Measurements from ENCODE around the gene THRA. TPM values are rescaled to one million over a fixed set of nuclear protein-coding genes. Genes with fewer than 3 reads are reported as not detected.

THRA gene
- total RNA-seq, 1 experiment from 2014 or later = 29.3 TPM

DNA sequence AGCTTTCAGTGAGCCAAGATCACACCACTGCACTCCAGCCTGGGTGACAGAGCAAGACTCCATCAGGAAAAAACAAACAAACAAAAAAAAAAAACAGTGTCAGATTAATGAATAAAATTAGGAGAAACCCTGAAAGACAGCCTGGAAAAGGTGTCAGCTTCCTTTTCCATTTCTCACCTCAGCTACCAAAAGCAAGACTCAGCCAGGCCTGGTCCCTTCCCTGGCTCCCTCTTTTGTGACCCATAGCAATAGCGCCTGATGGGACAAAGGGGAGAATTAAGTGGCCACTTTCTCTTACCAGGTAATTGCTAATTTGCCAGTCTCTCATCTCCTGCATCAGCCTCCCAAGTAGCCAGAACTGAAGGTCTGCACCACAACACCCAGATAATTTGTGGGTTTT is 3.9 kb upstream of the THRA start:
- Histone ChIP-seq H3K4me3 (ENCODE audit: low read depth, low read length) (no peak overlapping the region), H3K27me3 (replicated peaks; ENCODE audit: control insufficient read depth, insufficient read depth, low read length) (no peaks in the 10 kb centered on the region), H3K36me3 (ENCODE audit: control insufficient read depth, insufficient read depth, low read length) (no peaks in the 10 kb centered on the region), H3K4me1 (peaks cover 6% of the 10 kb centered on the region; the same call in 1 of the 2 replicates), H3K9me3 (no peaks in the 10 kb centered on the region)
- peaks cover 17% of the 10 kb centered on the region for H3K4me1 Mint-ChIP-seq (ENCODE audit: low read depth, unreplicated experiment)
- CTCF ChIA-PET = interaction anchor here (0.8 to 1.4 kb wide), 3 partner anchors 40 to 277 kb away, joined by 3 to 6 read pairs (median 6); no protein-coding TSS in a partner anchor
- H3K9me3 Mint-ChIP-seq (ENCODE audit: unreplicated experiment) = no peaks in the 10 kb centered on the region
- intact Hi-C loops (cut with micrococcal nuclease; ENCODE audit: unreplicated experiment) = no loop called here
- peaks cover 10% of the 10 kb centered on the region for H3K36me3 Mint-ChIP-seq (ENCODE audit: insufficient read depth, unreplicated experiment)
- H3K27me3 Mint-ChIP-seq (ENCODE audit: insufficient read depth, unreplicated experiment) = no peaks in the 10 kb centered on the region
- H3K4me3 Mint-ChIP-seq (ENCODE audit: unreplicated experiment) = no peak overlapping the region
- BruUV-seq (replicated peaks) = no TSS peak
- TF ChIP-seq, protein P1, sequence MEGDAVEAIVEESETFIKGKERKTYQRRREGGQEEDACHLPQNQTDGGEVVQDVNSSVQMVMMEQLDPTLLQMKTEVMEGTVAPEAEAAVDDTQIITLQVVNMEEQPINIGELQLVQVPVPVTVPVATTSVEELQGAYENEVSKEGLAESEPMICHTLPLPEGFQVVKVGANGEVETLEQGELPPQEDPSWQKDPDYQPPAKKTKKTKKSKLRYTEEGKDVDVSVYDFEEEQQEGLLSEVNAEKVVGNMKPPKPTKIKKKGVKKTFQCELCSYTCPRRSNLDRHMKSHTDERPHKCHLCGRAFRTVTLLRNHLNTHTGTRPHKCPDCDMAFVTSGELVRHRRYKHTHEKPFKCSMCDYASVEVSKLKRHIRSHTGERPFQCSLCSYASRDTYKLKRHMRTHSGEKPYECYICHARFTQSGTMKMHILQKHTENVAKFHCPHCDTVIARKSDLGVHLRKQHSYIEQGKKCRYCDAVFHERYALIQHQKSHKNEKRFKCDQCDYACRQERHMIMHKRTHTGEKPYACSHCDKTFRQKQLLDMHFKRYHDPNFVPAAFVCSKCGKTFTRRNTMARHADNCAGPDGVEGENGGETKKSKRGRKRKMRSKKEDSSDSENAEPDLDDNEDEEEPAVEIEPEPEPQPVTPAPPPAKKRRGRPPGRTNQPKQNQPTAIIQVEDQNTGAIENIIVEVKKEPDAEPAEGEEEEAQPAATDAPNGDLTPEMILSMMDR (IDR thresholded peaks at IDR 0.05; ENCODE audit: insufficient read depth in 1 of 2, low read depth in 1 of 2, low read length in 1 of 2, severe bottlenecking in 1 of 2, unreplicated experiment in 1 of 2) = no peak
- POLR2A ChIA-PET = interaction anchor here (0.6 kb wide), 1 partner anchor 14 kb away, joined by 4 read pairs; no protein-coding TSS in a partner anchor
- H3K27ac Mint-ChIP-seq (ENCODE audit: unreplicated experiment) = no peak overlapping the region
- DNase-seq = no peak

DNA sequence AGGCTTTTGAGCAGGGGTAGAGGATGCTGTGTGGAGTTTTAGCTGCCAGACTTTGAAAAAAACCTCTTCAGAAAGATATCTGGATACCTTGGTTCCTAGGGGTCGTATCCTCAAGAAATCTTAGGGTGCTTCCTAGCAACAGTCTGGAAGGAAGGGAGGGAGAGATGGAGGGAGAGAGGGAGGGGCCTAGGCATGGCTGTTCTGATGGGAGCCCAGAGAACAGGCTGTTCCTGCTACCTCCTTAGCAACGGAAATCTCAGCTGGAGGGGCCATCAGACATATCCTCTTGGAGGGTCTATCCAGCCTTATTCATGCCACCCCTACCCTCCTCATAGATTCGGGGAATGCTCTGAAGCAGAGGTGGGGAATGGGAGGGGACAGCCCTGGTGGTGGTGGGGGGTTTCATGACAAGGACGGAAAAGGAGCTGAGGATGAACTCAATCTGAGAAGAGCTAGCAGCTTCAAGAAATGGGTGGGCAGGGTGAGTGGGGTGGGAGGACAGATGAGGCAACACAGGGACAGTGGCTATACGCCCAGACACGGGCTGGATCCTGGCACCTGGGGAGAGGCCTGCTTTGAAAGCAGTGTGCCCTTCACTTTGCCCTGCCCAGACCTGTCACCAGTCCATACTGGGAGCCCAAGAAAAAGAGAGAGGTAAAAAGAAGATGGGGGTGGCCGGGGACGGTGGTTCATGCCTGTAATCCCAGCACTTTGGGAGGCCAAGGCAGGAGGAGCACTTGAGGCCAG is 2.9 kb upstream of the THRA start:
- intact Hi-C loops (cut with micrococcal nuclease; ENCODE audit: unreplicated experiment) = no loop called here
- CTCF ChIA-PET = interaction anchor here (0.6 to 1.9 kb wide), 4 partner anchors 25 to 53 kb away, joined by 6 read pairs; no protein-coding TSS in a partner anchor
- no TSS peak for BruUV-seq (replicated peaks)

DNA sequence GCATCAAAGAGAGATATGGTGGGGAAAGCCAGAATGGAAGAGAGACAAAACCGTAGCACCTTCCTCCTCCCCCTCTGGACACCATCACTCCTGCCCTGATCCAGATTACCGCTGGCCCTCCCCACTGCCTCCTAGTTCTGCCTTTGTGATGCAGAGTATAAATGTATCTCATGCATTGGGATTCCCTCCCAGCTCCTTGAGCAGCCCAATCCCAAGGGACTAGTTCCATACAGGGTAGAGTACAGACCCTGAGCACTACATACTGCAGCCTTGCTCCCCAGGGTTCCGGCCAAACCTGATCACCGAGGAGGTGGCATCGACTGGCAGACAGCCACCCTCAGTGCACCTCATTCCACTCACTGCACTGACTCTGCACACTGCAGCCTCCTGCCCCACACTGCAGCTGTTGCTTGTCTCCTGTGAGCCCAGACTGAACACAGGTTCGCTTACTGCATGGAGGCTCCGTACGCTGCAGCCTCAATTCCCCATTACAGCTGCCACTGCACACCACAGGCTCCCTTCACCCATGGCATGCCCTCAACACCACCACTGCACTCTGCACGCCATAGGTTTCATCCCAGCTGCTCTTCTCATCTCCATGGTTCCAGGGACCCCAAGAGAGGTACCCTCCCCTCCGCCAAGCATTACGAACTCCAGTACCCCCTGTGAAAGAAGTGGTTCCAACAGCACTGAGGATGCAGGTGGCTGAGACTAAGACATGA is 1.7 kb upstream of the THRA start:
- ChIA-PET CTCF (interaction anchor here (0.9 to 1.9 kb wide), 3 partner anchors 15 to 52 kb away, joined by 3 to 6 read pairs (median 4); no protein-coding TSS in a partner anchor), POLR2A (no interaction called here)
- Histone ChIP-seq H3K27me3 (replicated peaks; ENCODE audit: control insufficient read depth, insufficient read depth, low read length) (no peaks in the 10 kb centered on the region), H3K4me3 (ENCODE audit: low read depth, low read length) (no peak overlapping the region), H3K4me1 (peaks cover 20% of the 10 kb centered on the region), H3K9me3 (no peaks in the 10 kb centered on the region), H3K36me3 (ENCODE audit: control insufficient read depth, insufficient read depth, low read length) (no peaks in the 10 kb centered on the region)
- peaks cover 8% of the 10 kb centered on the region for H3K36me3 Mint-ChIP-seq (ENCODE audit: insufficient read depth, unreplicated experiment)
- H3K27me3 Mint-ChIP-seq (ENCODE audit: insufficient read depth, unreplicated experiment) = no peaks in the 10 kb centered on the region
- no peaks in the 10 kb centered on the region for H3K9me3 Mint-ChIP-seq (ENCODE audit: unreplicated experiment)
- DNase-seq = no peak
- no peak overlapping the region for H3K4me3 Mint-ChIP-seq (ENCODE audit: unreplicated experiment)
- intact Hi-C loops (cut with micrococcal nuclease; ENCODE audit: unreplicated experiment) = no loop called here
- no TSS peak for BruUV-seq (replicated peaks)
- peaks cover 28% of the 10 kb centered on the region for H3K4me1 Mint-ChIP-seq (ENCODE audit: low read depth, unreplicated experiment)
- TF ChIP-seq, protein P1 (IDR thresholded peaks at IDR 0.05; ENCODE audit: insufficient read depth in 1 of 2, low read depth in 1 of 2, low read length in 1 of 2, severe bottlenecking in 1 of 2, unreplicated experiment in 1 of 2) = no peak
- H3K27ac Mint-ChIP-seq (ENCODE audit: unreplicated experiment) = no peak overlapping the region

More for the DNA sequence above, 2.9 kb upstream of the THRA start:
- TF ChIP-seq, protein P1 (IDR thresholded peaks at IDR 0.05; ENCODE audit: insufficient read depth in 1 of 2, low read depth in 1 of 2, low read length in 1 of 2, severe bottlenecking in 1 of 2, unreplicated experiment in 1 of 2) = no peak
- Histone ChIP-seq H3K36me3 (ENCODE audit: control insufficient read depth, insufficient read depth, low read length) (no peaks in the 10 kb centered on the region), H3K4me3 (ENCODE audit: low read depth, low read length) (no peak overlapping the region), H3K4me1 (peaks cover 15% of the 10 kb centered on the region), H3K9me3 (no peaks in the 10 kb centered on the region), H3K27me3 (replicated peaks; ENCODE audit: control insufficient read depth, insufficient read depth, low read length) (no peaks in the 10 kb centered on the region)
- H3K9me3 Mint-ChIP-seq (ENCODE audit: unreplicated experiment) = no peaks in the 10 kb centered on the region
- H3K27ac Mint-ChIP-seq (ENCODE audit: unreplicated experiment) = no peak overlapping the region
- no peak overlapping the region for H3K4me3 Mint-ChIP-seq (ENCODE audit: unreplicated experiment)
- peaks cover 8% of the 10 kb centered on the region for H3K36me3 Mint-ChIP-seq (ENCODE audit: insufficient read depth, unreplicated experiment)
- no peaks in the 10 kb centered on the region for H3K27me3 Mint-ChIP-seq (ENCODE audit: insufficient read depth, unreplicated experiment)
- no peak for DNase-seq
- POLR2A ChIA-PET = no interaction called here
- H3K4me1 Mint-ChIP-seq (ENCODE audit: low read depth, unreplicated experiment) = peaks cover 24% of the 10 kb centered on the region

Measured in Caco-2 (cell line).